Activated T-cell treated with anti-CD3 and anti-CD28 coated beads for 1 hour (primary cell): ENCODE results near the gene SHQ1.

Experiments used
- DNase-seq: peaks from one replicate; pipeline ENCODE4 v3.0.0-alpha.2; 2020; ENCODE audit warnings: low read depth

The SHQ1 gene

DNA sequence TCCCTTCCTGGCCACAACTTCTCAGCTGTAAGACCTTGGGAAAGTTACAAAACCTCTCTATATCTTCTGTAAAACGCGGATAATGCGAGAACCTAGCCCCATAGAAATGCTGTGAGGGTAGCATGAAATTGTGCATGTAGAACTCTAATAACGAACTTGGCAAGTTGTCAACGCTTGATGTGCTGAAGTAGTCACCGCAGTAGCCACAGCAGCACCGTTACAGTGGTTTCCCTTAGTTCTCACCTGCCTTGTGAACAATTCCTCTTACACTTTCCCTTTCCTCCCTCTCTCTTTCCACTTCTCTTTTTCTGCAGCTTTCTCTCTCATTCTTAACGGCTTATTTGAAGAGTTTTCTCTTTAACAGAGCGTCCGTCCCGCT lies 447 bp upstream of the SHQ1 start:
- DNase-seq: no peak

GRCh38 chr3:72847282-72847681 lies 963 bp downstream of the SHQ1 start:
- DNase-seq: no peak

- no peak for DNase-seq
These were observed 2.1 kb downstream of the SHQ1 start for GRCh38 chr3:72846166-72846565.

- no peak for DNase-seq
These were observed 3.7 kb downstream of the SHQ1 start for GRCh38 chr3:72844436-72844993.

DNA sequence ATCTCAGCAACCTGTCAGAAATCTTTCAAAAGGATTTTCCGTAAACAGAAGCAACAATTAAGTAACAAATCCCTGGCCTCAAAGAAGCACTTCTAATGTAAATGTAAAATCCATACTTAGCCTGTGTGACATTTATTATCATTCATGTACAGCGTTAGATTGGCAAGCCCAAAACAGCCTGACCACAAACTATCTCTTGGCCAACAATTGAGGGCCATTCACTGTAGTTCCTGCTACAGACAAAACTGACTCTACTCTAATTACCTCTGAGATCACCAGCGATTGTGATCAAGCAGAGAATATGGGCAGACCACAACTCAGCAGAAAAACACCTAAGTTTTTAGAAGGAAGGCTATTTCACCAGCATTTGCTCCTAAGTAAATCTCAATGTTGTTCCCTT lies 9.2 kb downstream of the SHQ1 start:
- no peak for DNase-seq

DNA sequence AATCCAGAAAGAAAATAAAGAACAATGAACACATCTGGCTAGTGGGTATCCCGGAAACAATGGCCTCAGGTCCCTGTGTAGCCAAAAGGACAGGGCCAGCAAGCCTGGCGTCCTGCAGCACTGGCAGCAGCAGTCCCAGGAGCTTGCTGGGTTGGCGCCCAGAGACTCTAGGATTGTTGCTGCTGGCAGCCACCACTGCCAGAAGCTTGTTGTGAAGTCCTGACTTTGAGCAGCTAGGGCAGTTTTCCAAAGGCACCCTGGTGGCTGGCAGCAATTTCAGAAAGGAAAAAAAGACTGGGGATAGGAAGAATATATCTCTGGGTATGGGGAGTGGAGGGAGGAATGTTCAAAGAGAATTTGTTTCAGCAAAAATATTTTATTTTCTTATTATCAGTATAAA lies 11.3 kb downstream of the SHQ1 start:
- no peak for DNase-seq

DNA sequence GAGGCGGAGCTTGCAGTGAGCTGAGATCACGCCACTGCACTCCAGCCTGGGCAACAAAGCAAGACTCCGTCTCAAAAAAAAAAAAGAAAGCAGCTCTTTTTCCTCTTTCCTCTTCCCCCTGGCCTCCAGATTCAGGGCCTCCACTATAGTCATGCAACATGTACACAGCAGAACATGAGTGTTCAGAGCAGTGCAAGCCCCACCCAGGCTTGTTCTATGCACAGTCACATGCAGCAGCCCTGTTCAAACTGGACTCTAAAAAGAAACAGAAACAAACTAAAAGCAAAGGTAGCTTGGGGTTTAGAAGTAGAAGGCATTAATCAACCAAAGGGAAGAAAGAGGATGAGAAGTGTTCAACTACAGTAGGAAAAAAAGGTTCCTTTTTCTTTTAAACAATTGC lies 11.8 kb downstream of the SHQ1 start:
- DNase-seq: no peak

DNA sequence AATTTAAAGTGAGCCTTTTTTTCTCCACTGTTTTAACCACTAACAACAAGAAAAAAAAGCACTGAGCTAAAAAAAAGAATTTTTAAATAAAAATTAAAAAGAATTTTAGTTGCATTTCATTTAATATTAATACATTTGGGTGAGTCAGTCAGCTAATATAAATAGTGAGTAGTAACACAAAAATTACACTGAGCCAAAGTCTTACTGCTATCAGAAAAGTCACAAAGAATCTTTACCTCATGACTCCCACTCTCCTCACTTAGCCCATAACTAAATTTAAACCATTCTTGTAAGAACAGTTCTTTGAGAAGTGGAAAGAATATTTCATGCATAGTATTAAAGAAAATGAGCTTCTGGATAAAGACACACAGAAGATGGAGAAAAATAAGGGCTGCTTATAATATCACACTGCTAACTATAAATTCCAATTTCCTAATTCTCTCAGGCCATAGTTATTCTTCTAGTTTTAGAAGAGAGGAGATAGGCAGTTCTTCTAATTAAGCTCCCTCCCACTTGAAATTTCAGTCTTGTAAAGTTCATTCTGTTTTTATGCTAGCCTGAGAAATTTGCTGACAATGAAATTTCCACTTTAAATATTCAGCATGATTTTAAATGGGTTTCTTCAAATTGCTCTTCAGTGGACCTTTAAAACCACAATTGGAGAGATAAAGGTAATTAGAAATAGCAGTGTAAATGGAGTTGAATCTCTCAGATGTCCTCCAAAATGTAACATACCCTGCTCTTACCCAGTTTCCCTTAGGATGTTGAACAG lies 17.6 kb downstream of the SHQ1 start:
- no peak for DNase-seq

DNA sequence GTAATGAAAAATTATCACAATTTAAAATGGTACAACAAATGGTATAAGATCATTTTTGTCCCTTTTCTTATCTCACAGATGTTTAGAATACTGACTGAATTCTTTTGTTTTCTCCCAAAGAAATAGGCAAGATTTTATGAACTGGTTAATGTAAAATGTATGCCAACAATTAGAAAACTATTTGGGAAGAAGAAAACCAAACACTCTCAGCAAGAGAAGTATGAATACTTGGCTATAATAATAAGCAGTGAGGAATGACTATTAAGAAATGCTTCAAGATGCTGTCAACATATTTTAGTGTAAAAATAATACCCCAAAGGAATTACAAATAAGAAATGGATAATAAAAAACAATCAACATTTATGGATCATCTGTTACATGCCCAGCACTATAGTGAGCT lies 18.5 kb downstream of the SHQ1 start:
- DNase-seq: no peak

DNA sequence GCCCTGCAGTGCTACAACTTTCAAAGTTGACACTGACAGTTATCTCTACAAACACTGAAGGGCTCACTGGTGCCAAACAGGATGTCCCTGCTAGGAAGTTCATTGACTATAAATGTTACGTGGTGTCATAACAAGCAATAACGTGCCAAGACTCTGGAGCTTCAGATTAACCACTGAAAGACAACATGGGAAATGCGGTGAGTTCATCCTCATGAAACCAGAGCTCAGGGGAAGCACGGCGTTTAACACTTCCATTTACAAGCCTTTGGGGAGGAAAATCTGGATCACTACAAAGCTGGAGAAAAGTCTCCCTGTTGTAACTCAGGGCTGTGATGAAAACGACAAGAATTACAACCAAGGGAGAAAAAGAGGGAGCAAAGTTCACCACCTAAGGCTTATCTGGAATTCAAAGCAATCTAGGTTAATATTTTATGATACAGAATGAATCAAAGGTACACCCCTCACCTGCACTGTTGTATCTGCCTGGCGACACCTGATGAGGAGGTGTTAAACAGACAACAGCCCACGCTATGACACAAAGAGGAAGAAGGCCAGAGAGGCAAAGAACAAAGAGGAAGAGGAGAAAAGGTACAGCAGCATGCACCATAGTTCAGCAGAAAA lies 27.0 kb downstream of the SHQ1 start:
- no peak for DNase-seq

DNA sequence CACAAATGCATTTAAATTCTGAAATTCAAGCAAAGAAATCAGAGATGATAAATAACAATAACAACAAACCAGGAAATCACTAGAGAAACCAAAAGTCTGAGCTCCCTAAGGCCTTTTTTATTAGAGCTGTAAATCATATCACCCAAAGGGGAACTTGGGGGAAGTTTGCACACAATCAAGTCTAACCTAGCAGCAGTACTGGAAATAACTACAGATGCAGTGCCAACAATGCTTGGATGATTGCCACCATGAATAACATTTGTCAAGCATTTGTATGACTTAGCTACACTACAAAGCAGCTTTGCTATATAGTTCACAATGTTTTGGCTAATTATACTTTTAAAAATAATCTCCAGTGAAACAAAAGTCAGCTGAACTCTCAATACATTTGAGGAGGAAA lies 27.8 kb downstream of the SHQ1 start:
- DNase-seq: no peak

- DNase-seq: no peak
These were observed 29.3 kb downstream of the SHQ1 start for GRCh38 chr3:72818905-72819304.

DNA sequence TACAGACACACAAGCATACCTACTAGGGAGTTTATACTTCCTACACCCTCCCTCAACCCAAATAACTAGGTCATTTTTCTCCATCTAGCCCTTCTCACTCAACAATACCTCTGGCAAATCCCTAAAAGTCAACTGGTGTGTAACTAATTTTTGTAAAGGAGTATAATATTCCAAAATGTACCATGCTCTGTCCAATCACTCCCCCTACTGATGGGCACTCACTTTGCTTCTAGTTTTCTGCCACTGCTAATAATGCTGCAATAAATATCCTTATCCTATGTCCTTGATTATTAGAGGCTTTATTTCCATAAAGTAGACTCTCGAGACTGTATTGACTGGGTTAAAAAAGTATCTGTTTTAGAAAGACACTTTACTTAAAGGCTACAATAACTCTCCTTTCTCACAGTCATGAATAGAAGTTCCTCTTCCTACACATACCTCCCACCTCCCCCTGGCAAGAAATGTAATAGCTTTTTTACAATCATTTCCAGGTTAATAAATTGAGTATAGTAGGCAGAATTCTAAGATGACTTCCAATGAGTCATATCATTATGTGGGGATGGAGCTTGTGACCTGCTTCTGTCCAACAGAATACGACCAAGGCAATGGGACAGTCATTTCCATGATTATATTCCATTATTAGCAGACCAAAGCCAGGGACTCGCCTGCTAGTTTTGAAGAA lies 30.0 kb downstream of the SHQ1 start:
- no peak for DNase-seq

DNA sequence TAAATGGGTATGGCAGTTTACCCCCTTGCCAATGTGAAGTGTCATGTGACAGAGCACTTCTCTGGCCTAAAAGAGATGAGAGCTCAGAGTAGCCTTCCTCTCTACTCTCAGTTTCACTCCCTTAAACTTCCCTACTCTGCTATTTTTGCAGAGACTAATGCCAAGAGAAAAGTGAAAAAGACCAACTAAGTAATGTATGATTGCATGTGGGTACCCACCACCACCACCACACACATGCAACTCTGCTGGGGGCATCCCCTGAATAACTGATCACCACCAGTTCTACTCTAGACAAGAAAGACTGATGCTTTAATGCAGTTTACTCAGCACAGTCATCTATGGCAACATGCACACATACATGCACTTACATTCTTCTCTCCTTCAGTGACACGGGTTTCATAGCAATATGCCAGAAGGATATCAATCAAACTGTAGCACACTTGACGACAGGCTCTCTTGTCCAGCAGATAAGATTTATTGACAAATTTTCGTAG lies 31.3 kb downstream of the SHQ1 start:
- no peak for DNase-seq

DNA sequence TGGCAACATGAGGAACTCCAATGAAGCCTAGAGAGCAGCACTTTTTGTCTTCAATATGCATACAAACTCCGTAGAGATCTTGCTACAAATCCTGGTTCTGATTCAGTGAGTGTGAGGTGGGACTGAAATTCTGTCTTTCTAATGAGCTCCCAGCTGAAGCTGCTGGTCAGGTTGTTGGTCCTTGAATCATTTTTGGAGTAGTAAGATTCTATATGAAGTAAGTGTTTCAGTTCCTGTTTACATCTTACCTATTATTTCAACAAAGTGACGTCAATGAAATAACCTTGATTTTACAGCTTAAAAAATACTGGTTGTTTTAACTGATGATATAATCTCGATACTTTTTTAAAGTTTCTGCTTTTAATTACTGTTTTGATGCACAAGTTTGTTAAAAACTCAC lies 33.9 kb downstream of the SHQ1 start:
- DNase-seq: no peak

GRCh38 chr3:72812201-72812600 lies 36.0 kb downstream of the SHQ1 start:
- DNase-seq: no peak

DNA sequence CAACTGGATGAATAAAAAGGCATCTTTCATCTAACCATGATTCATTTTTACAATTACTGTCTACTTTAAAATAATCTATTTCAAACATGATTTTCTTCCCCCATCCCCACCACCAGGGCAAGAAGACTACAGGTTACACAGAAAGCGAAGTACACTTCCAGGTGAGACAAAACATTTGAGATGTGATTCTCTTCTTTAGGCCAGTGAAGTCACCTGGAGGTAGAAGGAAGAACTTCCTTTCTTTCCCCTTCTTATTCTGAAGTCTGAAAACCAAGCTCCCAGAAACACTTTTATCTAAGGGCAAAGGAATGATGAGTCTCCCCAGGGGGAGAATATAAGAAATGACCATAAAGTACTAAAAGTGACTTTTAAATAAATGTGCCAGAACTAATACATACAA lies 36.7 kb downstream of the SHQ1 start:
- DNase-seq: no peak

GRCh38 chr3:72810659-72811434 lies 37.4 kb downstream of the SHQ1 start:
- no peak for DNase-seq

GRCh38 chr3:72810063-72810462 lies 38.2 kb downstream of the SHQ1 start:
- DNase-seq: no peak

- DNase-seq: no peak
These were observed 43.9 kb downstream of the SHQ1 start for GRCh38 chr3:72804361-72804760.

- no peak for DNase-seq
These were observed 44.7 kb downstream of the SHQ1 start for GRCh38 chr3:72803573-72803972.

GRCh38 chr3:72802001-72802400 lies 46.2 kb downstream of the SHQ1 start:
- no peak for DNase-seq
